Measurements from ENCODE around the gene GOLGA3.

GRCh38 chr12:132719954-132720324 lies 108.7 kb downstream of the GOLGA3 start:
- TF ChIP-seq BRF1 (IDR thresholded peaks at IDR 0.05; ENCODE audit: borderline replicate concordance, extremely low read depth, insufficient read length), result no peak
- TF ChIP-seq MAFK (IDR thresholded peaks at IDR 0.05; ENCODE audit: low read length), result no peak
- no peak for TF ChIP-seq ZEB2 (IDR thresholded peaks at IDR 0.05)
- TF ChIP-seq CTCF (IDR thresholded peaks at IDR 0.05 in 2 of 3, conservative IDR thresholded peaks at IDR 0.05 in 1 of 3; ENCODE audit: insufficient read depth in 2 of 3, low read depth in 1 of 3, low read length in 3 of 3), result no peak
- TF ChIP-seq GATA2 (CRISPR knock-in tag; IDR thresholded peaks at IDR 0.05), result no peak
- no peak for TF ChIP-seq EZH2 (IDR thresholded peaks at IDR 0.05; ENCODE audit: borderline replicate concordance, low read depth, low read length)
- no peak for TF ChIP-seq RB1 (IDR thresholded peaks at IDR 0.05; ENCODE audit: low read depth)
- no peak for TF ChIP-seq PHB2 (IDR thresholded peaks at IDR 0.05; ENCODE audit: low read depth)
- TF ChIP-seq DPF2 (IDR thresholded peaks at IDR 0.05), result no peak
- TF ChIP-seq FOS (IDR thresholded peaks at IDR 0.05; ENCODE audit: extremely low read depth, insufficient read length), result no peak
- TF ChIP-seq, protein P1, sequence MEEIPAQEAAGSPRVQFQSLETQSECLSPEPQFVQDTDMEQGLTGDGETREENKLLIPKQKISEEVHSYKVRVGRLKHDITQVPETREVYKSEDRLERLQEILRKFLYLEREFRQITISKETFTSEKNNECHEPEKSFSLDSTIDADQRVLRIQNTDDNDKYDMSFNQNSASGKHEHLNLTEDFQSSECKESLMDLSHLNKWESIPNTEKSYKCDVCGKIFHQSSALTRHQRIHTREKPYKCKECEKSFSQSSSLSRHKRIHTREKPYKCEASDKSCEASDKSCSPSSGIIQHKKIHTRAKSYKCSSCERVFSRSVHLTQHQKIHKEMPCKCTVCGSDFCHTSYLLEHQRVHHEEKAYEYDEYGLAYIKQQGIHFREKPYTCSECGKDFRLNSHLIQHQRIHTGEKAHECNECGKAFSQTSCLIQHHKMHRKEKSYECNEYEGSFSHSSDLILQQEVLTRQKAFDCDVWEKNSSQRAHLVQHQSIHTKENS (CRISPR knock-in tag; IDR thresholded peaks at IDR 0.05), result no peak
- TF ChIP-seq BACH1 (tag; IDR thresholded peaks at IDR 0.05), result no peak
- no peak for TF ChIP-seq CHD2 (IDR thresholded peaks at IDR 0.05; ENCODE audit: low read depth, low read length)
